ENCODE results near the gene SAE1. TPM values are rescaled to one million over a fixed set of nuclear protein-coding genes. Genes with fewer than 3 reads are reported as not detected.
"Not testable (repeated sequence)": the region's sequence is repeated elsewhere in the genome, so short reads cannot be mapped to it uniquely, and the experiment has no call there.

Gene SAE1
- total and polyA plus RNA-seq, 8 donors, result 67.7 to 125 (median 93.4) TPM

- no peak overlapping the region for H3K4me3 ChIP-seq
- no peaks in the 10 kb centered on the region for H3K27me3 ChIP-seq
- no peak for DNase-seq
- TF ChIP-seq CTCF (IDR thresholded peaks at IDR 0.05), result no peak
- no peak overlapping the region for H3K27ac ChIP-seq
- peaks cover 16 to 35% of the 10 kb centered on the region in 2 donors for H3K4me1 ChIP-seq
- H3K36me3 ChIP-seq, result peaks cover 0 to 8% of the 10 kb centered on the region in 2 donors
- peaks cover 0 to 2% of the 10 kb centered on the region in 2 donors for H3K9me3 ChIP-seq
- ATAC-seq, result no peak
- intact Hi-C loops (cut with DNase I), result no loop called here
Measured at GRCh38 chr19:47133021-47133471, 2.4 kb downstream of the SAE1 start.

GRCh38 chr19:47134545-47134944 is 3.9 kb downstream of the SAE1 start:
- Histone ChIP-seq H3K36me3 (peaks cover 0 to 9% of the 10 kb centered on the region in 2 donors), H3K27ac (no peak overlapping the region), H3K9me3 (peaks cover 0 to 2% of the 10 kb centered on the region in 2 donors), H3K27me3 (no peaks in the 10 kb centered on the region), H3K4me3 (no peak overlapping the region), H3K4me1 (peaks cover 16 to 35% of the 10 kb centered on the region in 2 donors)
- no peak for TF ChIP-seq CTCF (IDR thresholded peaks at IDR 0.05)
- ATAC-seq (no peak), DNase-seq (no peak)
- intact Hi-C loops (cut with DNase I), result no loop called here

- no peak for TF ChIP-seq CTCF (IDR thresholded peaks at IDR 0.05)
- H3K36me3 ChIP-seq, result peaks cover 0 to 9% of the 10 kb centered on the region in 2 donors
- peaks cover 0 to 2% of the 10 kb centered on the region in 2 donors for H3K9me3 ChIP-seq
- H3K27ac ChIP-seq, result no peak overlapping the region
- no peak overlapping the region for H3K4me3 ChIP-seq
- no peak for ATAC-seq
- no peaks in the 10 kb centered on the region for H3K27me3 ChIP-seq
- intact Hi-C loops (cut with DNase I), result no loop called here
- peaks cover 16 to 35% of the 10 kb centered on the region in 2 donors for H3K4me1 ChIP-seq
- no peak for DNase-seq
Measured at GRCh38 chr19:47135156-47135555, 4.5 kb downstream of the SAE1 start.

DNA sequence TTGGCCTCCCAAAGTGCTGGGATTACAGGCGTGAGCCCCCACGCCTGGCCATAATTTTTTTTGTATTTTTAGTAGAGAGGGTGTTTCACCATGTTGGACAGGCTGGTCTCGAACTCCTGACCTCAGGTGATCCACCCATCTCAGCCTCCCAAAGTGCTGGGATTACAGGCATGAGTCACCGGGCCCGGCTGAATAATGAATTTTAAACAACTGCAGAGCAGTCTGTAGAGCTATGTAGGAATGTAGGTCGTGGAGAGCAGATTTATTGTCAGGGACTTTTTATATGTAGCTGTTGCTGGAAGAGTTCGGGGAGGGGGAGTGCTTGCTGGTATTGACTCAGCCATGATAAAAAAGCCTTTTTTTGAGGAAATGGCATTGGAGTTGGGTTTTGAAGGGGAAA is 10.6 kb downstream of the SAE1 start:
- intact Hi-C loops (cut with DNase I); DNase-seq; H3K27ac ChIP-seq; H3K4me3 ChIP-seq; H3K9me3 ChIP-seq; H3K27me3 ChIP-seq: not testable (repeated sequence)
- H3K4me1 ChIP-seq, result peaks cover 0 to 11% of the 10 kb centered on the region in 2 donors
- peaks cover 0 to 54% of the 10 kb centered on the region in 2 donors for H3K36me3 ChIP-seq
- peak; percentile 25 for ATAC-seq

DNA sequence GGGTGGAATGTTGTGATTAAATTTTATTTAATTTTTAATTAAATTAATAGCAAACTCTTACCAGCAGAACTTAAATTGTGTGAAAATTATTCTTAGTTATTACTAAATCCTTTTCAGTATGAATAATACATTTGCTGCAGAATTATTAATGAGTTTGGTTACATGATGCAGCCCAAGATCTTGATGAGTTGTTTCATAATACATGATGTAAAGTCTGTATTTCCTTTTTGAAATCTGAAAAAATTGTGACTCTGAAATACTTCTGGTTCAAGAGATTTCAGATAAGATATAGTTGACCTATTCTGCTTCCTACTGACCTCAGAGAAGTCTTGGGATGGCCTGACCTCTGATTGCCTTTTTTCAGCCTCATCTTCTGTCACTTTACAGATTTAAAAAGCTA is 11.1 kb downstream of the SAE1 start:
- H3K27ac ChIP-seq, result no peak overlapping the region
- DNase-seq (no peak), ATAC-seq (no peak)
- H3K4me3 ChIP-seq, result no peak overlapping the region
- H3K4me1 ChIP-seq, result peaks cover 0 to 11% of the 10 kb centered on the region in 2 donors
- H3K9me3 ChIP-seq, result no peaks in the 10 kb centered on the region
- TF ChIP-seq CTCF (IDR thresholded peaks at IDR 0.05), result no peak
- intact Hi-C loops (cut with DNase I), result no loop called here
- no peaks in the 10 kb centered on the region for H3K27me3 ChIP-seq
- peaks cover 0 to 59% of the 10 kb centered on the region in 2 donors for H3K36me3 ChIP-seq

GRCh38 chr19:47142779-47143178 is 12.1 kb downstream of the SAE1 start:
- H3K9me3 ChIP-seq, result no peaks in the 10 kb centered on the region
- no peak overlapping the region for H3K4me3 ChIP-seq
- no peak for TF ChIP-seq CTCF (IDR thresholded peaks at IDR 0.05)
- H3K36me3 ChIP-seq, result peaks cover 0 to 62% of the 10 kb centered on the region in 2 donors
- no peak overlapping the region for H3K27ac ChIP-seq
- DNase-seq (no peak), ATAC-seq (no peak)
- H3K27me3 ChIP-seq, result no peaks in the 10 kb centered on the region
- peaks cover 0 to 11% of the 10 kb centered on the region in 2 donors for H3K4me1 ChIP-seq
- intact Hi-C loops (cut with DNase I), result no loop called here
